ENCODE results near the gene SYT9. TPM values are rescaled to one million over a fixed set of nuclear protein-coding genes. Genes with fewer than 3 reads are reported as not detected.
A peak's percentile ranks its signal among the peaks of the same experiment; 100 is the strongest.

Gene SYT9
- total and polyA plus RNA-seq, 2 of the 8 experiments (the other 6 are each of a cell fraction or from before 2014, with no cell fraction given), result 1.5 to 2.9 TPM

DNA sequence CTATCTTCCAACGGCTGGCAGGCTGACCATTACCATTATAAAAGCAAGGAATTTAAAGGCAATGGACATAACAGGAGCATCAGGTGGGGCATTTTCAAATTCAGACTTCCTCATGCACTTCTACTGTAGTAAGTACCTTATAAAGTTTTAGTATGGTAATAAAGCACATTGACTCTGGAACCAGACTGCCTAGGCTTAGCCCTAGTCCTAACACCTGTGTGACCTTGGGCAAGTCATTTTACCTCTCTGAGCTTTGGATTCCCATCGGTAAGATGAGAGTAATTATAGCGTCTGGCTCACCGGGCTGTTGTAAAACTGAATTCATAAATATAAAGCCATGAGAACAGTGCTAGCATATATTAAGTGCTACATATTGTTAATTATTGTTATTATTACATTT, 164.4 kb downstream of the SYT9 start:
- Histone ChIP-seq H3K27ac (ENCODE audit: low read depth, low read length) (no peak overlapping the region), H3K23ac (ENCODE audit: insufficient read length) (no peak overlapping the region), H3K36me3 (ENCODE audit: control insufficient read depth in 2 of 4, insufficient read depth in 4 of 4, low read length in 3 of 4) (no peaks in the 10 kb centered on the region), H3K4me2 (ENCODE audit: insufficient read depth in 1 of 2, low read depth in 2 of 2, low read length in 2 of 2) (no peak overlapping the region; a peak in 1 of 4 replicates), H3K4me3 (ENCODE audit: extremely low read depth in 1 of 4, insufficient read depth in 2 of 4, low read depth in 3 of 4, low read length in 4 of 4) (no peak overlapping the region), H3K4ac (replicated peaks; ENCODE audit: insufficient read length, low read depth, low read length) (no peak overlapping the region), H3K14ac (ENCODE audit: insufficient read length) (no peak overlapping the region), H3K79me1 (ENCODE audit: low read depth, low read length) (no peaks in the 10 kb centered on the region), H2AFZ (ENCODE audit: low read length) (no peak overlapping the region), H2BK5ac (ENCODE audit: low read depth, low read length) (no peak overlapping the region), H3K9ac (replicated peaks in 1 of 4; ENCODE audit: extremely low read depth in 1 of 4, low read depth in 3 of 4, low read length in 3 of 4) (no peak overlapping the region; a peak in 1 of 7 replicates), H3K18ac (ENCODE audit: extremely low read depth, low read length) (no peak overlapping the region), H3K56ac (replicated peaks; ENCODE audit: insufficient read length, low read depth, low read length) (no peak overlapping the region), H4K5ac (ENCODE audit: insufficient read length, low read depth, low read length) (no peak overlapping the region), H4K91ac (replicated peaks; ENCODE audit: insufficient read length, low read length) (no peak overlapping the region), H2BK20ac (ENCODE audit: low read length) (no peak overlapping the region), H3K9me3 (ENCODE audit: insufficient read depth in 2 of 2, low read depth in 1 of 2, low read length in 1 of 2) (no peaks in the 10 kb centered on the region), H2BK12ac (ENCODE audit: low read depth, low read length) (0 out of 2 replicates have a peak overlapping the region, but pooled peaks have one; percentile 75), H2BK15ac (ENCODE audit: low read length) (no peak overlapping the region), H3K79me2 (ENCODE audit: control insufficient read depth in 1 of 2, insufficient read depth in 2 of 2, low read length in 2 of 2) (no peaks in the 10 kb centered on the region), H3K27me3 (replicated peaks in 1 of 4; ENCODE audit: control insufficient read depth in 3 of 4, extremely low read depth in 1 of 4, insufficient read depth in 3 of 4, low read length in 3 of 4) (no peaks in the 10 kb centered on the region), H2AK5ac (ENCODE audit: low read depth, low read length) (no peak overlapping the region), H3K23me2 (ENCODE audit: low read depth, low read length) (no peaks in the 10 kb centered on the region; the same call in 1 of the 2 replicates), H3K4me1 (replicated peaks in 1 of 4; ENCODE audit: control insufficient read depth in 3 of 4, insufficient read depth in 4 of 4, low read length in 3 of 4) (peaks cover 6 to 13% (median 8%) of the 10 kb centered on the region in 4 experiments), H4K8ac (ENCODE audit: extremely low read depth, insufficient read depth, low read length) (no peak overlapping the region), H4K20me1 (replicated peaks in 1 of 2; ENCODE audit: control insufficient read depth in 1 of 2, insufficient read depth in 2 of 2, low read length in 2 of 2) (no peaks in the 10 kb centered on the region), H2BK120ac (replicated peaks; ENCODE audit: low read depth, low read length) (no peak overlapping the region)
- CTCF ChIA-PET (ENCODE audit: partially characterized antibody), result interaction anchor here (0.7 to 4.6 kb wide), 5 partner anchors 10 to 241 kb away, joined by 3 to 42 read pairs (median 4); no protein-coding TSS in a partner anchor
- 45% methylated on average over 4 of the region's 4 CpGs; no CpG with 5 or more reads in 1 of the 2 experiments for WGBS, 2 experiments (ENCODE audit: extremely low coverage in 1 of 2, insufficient coverage in 1 of 2, insufficient read length in 1 of 2, insufficient replicate concordance in 2 of 2, low coverage in 1 of 2, low lambda C conversion rate in 2 of 2, missing lambda C conversion rate in 1 of 2)
- DNase-seq (ENCODE audit: low read depth in 1 of 2, low spot score in 2 of 2), result no peak
- no peak for FAIRE-seq
- TF ChIP-seq CHD2 (IDR thresholded peaks at IDR 0.05; ENCODE audit: low read length) (no peak), KDM1A (IDR thresholded peaks at IDR 0.05; ENCODE audit: borderline replicate concordance, low read length) (0 out of 2 replicates have a peak, but pooled peaks have one; percentile 60), MAFK (IDR thresholded peaks at IDR 0.05; ENCODE audit: low read depth, low read length) (no peak), GTF2F1 (IDR thresholded peaks at IDR 0.05; ENCODE audit: borderline replicate concordance, low read depth, low read length) (no peak), YY1 (IDR thresholded peaks at IDR 0.05; ENCODE audit: low read depth, low read length) (no peak), SP1 (IDR thresholded peaks at IDR 0.05; ENCODE audit: low read depth, low read length) (no peak), POU5F1 (IDR thresholded peaks at IDR 0.05; ENCODE audit: low read depth, low read length) (no peak)
- POLR2A ChIA-PET (ENCODE audit: partially characterized antibody), result interaction anchor here (1.5 kb wide), 1 partner anchor 10 kb away, joined by 3 read pairs; no protein-coding TSS in a partner anchor

Data from H1 (cell line).